Immature natural killer cell (primary cell): ENCODE measurements around the gene TRABD2B. TPM values are rescaled to one million over a fixed set of nuclear protein-coding genes. Genes with fewer than 3 reads are reported as not detected.

Experiments used
- DNase-seq, 3 donors: peaks; one replicate each; pipeline ENCODE4 v3.0.0; 2022; ENCODE audit warnings: mixed read lengths in 1 of 3
- H3K27ac Mint-ChIP-seq, 6 donors: one replicate each; pipeline ENCODE4 v1.8.0; 2020; ENCODE audit warnings: mixed read lengths in 6 of 6, mild to moderate bottlenecking in 5 of 6, inconsistent platforms in 4 of 6, moderate library complexity in 3 of 6
- H3K27me3 Mint-ChIP-seq, 3 donors: one replicate each; pipeline ENCODE4 v1.8.0; 2020 to 2021; ENCODE audit warnings: low read depth in 3 of 3, mild to moderate bottlenecking in 3 of 3, mixed read lengths in 3 of 3, moderate library complexity in 3 of 3, inconsistent platforms in 1 of 3
- H3K36me3 Mint-ChIP-seq, 3 donors: one replicate each; pipeline ENCODE4 v1.8.0; 2020; ENCODE audit warnings: mixed read lengths in 3 of 3, inconsistent platforms in 2 of 3, mild to moderate bottlenecking in 2 of 3
- H3K4me1 Mint-ChIP-seq, 2 donors: one replicate each; pipeline ENCODE4 v1.8.0; 2020; ENCODE audit warnings: inconsistent platforms in 2 of 2, mild to moderate bottlenecking in 2 of 2, mixed read lengths in 2 of 2, moderate library complexity in 1 of 2
- H3K4me3 Mint-ChIP-seq, 5 donors: one replicate each; pipeline ENCODE4 v1.8.0; 2020; ENCODE audit warnings: mild to moderate bottlenecking in 5 of 5, mixed read lengths in 5 of 5, inconsistent platforms in 3 of 5, moderate library complexity in 3 of 5
- H3K9me3 Mint-ChIP-seq, 6 donors: one replicate each; pipeline ENCODE4 v1.8.0; 2020; ENCODE audit warnings: mild to moderate bottlenecking in 6 of 6, mixed read lengths in 6 of 6, inconsistent platforms in 4 of 6, moderate library complexity in 3 of 6
- polyA plus RNA-seq, 3 donors: library from polyadenylated mRNA; unstranded; fragments of 300-500 nt; fragmentation: Illumina TruSeq; gene quantifications; one replicate each; pipeline ENCODE4 v1.2.3, GENCODE V29; 2021

Gene TRABD2B
- polyA plus RNA-seq, 3 donors from 2014 or later, result not detected

DNA sequence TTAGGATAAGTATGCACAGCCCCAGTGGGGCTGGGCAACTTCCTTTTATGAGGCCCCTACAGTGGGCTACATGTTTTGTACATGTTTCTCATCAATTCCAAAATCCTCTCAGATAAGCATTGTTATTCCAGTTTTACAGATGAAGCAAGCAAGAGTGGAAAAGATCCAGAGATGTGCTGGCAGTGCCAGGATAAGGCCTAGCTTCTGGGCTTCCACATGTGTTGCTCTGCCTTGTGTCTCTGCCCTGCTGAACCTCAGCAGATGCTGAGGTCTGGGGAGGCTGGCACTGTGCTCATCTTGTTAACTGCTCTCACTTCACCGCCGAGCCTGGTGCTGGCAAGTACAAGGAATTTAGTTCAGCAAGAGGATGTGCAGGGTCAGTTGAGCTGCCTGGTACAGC is 202.1 kb downstream of the TRABD2B start:
- no peak overlapping the region for H3K4me3 Mint-ChIP-seq
- no peak for DNase-seq
- H3K27ac Mint-ChIP-seq, result no peak overlapping the region
- no peaks in the 10 kb centered on the region for H3K4me1 Mint-ChIP-seq
- peaks cover 1 to 4% (median 2%) of the 10 kb centered on the region in 3 donors for H3K27me3 Mint-ChIP-seq
- no peaks in the 10 kb centered on the region for H3K36me3 Mint-ChIP-seq
- H3K9me3 Mint-ChIP-seq, result no peaks in the 10 kb centered on the region

DNA sequence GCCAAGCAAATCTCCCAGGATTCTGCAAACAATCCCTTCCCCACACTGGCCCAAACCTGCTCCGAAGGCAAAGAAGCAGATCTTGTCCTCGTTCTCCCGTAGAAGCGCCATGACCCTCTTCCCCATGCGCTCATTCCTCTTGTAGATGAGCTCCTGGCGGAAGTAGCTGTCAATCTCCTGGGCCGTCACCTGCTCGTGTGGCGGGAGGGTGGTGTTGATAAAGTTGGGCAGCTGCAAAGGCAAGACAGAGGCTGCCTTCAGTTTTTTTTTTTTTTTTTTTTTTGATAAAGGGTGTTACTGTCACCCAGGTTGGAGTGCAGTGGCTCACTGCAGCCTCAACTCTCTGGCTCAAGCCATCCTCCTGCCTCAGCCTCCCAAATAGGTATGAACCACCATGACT is 202.7 kb downstream of the TRABD2B start:
- Mint-ChIP-seq H3K36me3 (no peaks in the 10 kb centered on the region), H3K4me3 (no peak overlapping the region), H3K9me3 (no peaks in the 10 kb centered on the region), H3K27ac (no peak overlapping the region), H3K27me3 (peaks cover 0 to 4% (median 3%) of the 10 kb centered on the region in 3 donors), H3K4me1 (no peaks in the 10 kb centered on the region)
- DNase-seq, result no peak

DNA sequence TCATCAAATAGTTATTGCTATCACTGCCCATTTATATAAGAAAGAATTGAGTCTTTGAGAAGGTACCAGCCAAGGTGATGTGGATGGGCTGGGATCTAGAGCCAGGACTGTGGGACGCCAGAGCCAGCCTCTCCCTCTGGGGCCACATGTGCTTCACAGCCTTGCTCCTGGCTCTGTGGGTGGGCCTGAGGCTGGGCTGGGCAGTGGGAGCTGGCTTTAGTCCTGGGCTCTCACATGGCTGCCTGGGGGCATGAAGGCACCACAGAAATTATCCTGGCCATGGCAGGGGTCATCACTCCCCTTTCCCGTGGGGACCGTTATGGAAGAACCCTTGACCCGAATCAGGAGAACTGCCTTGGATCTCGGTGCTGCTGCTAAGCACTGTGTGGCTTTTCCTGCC is 203.1 kb downstream of the TRABD2B start:
- Mint-ChIP-seq H3K9me3 (no peaks in the 10 kb centered on the region), H3K36me3 (no peaks in the 10 kb centered on the region), H3K27ac (no peak overlapping the region), H3K27me3 (peaks cover 0 to 4% (median 3%) of the 10 kb centered on the region in 3 donors), H3K4me1 (no peaks in the 10 kb centered on the region), H3K4me3 (no peak overlapping the region)
- DNase-seq, result no peak

DNA sequence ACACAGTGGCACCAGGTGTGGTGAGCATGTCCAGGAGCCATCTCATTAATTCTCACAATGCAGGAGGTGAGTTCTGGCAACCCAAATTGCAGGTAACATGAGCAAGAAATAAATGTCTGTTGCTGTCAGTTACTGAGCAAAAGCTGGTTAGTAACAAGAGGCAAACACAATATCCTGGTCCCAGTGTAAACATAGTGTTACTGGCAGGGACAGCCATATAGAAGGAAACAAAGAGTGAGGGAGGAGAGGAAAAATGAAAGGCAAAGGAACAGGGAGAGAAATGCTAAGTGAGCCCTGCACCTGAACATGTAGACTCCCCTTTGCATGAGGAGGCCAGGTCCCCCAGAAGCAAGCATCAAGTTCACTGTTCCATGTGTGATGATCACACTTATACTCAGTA is 203.6 kb downstream of the TRABD2B start:
- Mint-ChIP-seq H3K27ac (no peak overlapping the region), H3K27me3 (peaks cover 1 to 4% (median 3%) of the 10 kb centered on the region in 3 donors), H3K4me1 (no peaks in the 10 kb centered on the region), H3K9me3 (no peaks in the 10 kb centered on the region), H3K36me3 (no peaks in the 10 kb centered on the region), H3K4me3 (no peak overlapping the region)
- DNase-seq, result no peak

DNA sequence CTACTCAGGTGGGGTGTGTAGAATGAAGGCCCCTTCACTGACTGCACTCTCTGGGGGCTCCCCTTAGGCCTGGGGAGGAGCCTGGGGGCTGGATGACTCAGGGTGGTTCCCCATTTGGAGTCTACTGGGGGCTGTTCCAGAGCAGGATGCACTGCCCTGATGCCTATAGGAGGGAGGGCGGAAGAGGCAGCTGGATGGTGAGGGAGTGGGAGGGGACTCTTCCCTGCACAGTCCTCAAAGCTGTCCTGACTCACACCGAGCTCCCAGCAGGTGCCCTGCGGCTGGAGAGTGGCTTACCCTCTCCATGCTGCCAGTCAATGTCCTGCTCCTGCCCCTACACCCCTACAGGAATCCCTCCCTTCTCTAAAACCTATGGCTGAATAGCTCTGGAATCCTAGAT is 204.4 kb downstream of the TRABD2B start:
- no peak overlapping the region for H3K4me3 Mint-ChIP-seq
- no peak for DNase-seq
- no peaks in the 10 kb centered on the region for H3K4me1 Mint-ChIP-seq
- no peaks in the 10 kb centered on the region for H3K36me3 Mint-ChIP-seq
- H3K9me3 Mint-ChIP-seq, result no peaks in the 10 kb centered on the region
- H3K27me3 Mint-ChIP-seq, result peaks cover 2 to 4% (median 3%) of the 10 kb centered on the region in 3 donors
- no peak overlapping the region for H3K27ac Mint-ChIP-seq

DNA sequence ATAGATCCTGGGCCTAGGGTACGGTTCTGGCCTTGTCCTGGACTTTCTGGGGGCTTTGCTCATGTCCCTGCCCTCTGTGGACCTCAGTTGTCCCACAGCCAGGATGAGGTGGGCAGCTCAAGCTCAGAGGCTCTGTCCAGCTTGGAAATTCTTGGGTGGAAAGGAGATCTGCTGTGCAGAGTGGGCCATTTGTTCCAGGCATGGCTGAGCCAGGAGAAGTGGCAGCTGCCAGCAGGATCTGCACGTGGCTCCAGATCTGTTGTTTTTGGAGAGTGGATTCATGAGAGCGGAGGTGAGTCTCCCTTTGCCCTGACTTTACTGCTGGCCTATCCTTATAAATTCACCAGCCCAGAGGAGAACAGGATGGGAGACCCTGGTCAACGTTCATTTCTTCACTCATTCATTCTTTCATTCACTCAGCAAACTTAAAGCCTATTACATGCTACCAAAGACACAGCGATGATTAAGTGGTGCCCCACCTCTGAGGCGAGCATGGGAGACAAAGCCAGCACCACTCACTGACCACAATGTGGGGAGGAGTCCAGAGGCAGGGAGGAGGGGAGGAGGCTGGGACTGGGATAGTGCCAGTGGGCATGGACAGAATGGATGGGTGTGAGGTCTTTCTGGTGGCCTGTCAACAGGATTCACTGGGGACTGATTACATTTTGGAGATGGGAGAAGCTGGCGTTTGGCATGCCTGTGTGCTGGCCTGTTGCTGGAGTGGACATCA is 205.1 kb downstream of the TRABD2B start:
- Mint-ChIP-seq H3K27me3 (peaks cover 2 to 4% (median 3%) of the 10 kb centered on the region in 3 donors), H3K9me3 (no peaks in the 10 kb centered on the region), H3K27ac (no peak overlapping the region), H3K36me3 (no peaks in the 10 kb centered on the region), H3K4me3 (no peak overlapping the region), H3K4me1 (no peaks in the 10 kb centered on the region)
- no peak for DNase-seq

DNA sequence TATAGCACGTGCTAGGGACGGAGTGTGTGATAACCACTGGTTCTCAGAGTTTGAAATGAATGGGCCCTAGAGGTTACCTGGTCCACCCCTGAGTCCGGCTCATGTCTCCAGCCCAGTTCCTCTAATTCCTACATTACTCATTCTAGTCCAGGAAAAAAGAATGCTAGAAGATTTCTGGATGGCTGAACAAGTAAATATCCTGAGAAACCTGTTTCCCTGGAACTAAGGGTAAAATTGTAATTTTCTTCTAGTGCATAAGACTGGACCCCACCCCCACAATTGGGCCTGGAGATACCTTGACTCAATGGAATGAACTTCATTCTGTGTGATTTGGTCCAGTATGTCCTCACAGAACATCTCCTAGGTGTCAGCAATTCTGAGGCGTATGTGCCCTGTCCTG is 208.4 kb downstream of the TRABD2B start:
- H3K4me3 Mint-ChIP-seq, result no peak overlapping the region
- DNase-seq, result no peak
- no peaks in the 10 kb centered on the region for H3K9me3 Mint-ChIP-seq
- no peaks in the 10 kb centered on the region for H3K4me1 Mint-ChIP-seq
- H3K27me3 Mint-ChIP-seq, result peaks cover 2 to 6% (median 4%) of the 10 kb centered on the region in 3 donors
- no peaks in the 10 kb centered on the region for H3K36me3 Mint-ChIP-seq
- H3K27ac Mint-ChIP-seq, result no peak overlapping the region

DNA sequence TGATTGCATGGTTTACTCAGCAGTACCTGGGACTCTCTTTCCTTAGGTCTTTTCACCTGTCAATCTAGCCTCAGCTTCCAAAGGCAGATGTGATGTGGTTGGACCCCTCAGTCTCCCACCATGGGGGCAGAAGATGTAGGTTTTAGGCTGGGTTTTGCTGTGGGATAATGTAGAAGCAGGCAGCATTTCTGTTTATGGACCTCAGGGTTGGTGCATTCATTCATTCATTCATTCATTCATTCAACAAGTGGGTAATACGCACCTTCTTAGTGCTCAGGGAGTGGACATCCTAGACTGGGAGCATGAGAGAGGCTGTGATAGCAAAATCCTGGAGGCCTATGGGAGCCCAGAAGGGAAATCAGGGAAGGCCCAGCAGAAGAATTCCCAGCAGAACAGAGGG is 209.6 kb downstream of the TRABD2B start:
- H3K27ac Mint-ChIP-seq, result no peak overlapping the region

DNA sequence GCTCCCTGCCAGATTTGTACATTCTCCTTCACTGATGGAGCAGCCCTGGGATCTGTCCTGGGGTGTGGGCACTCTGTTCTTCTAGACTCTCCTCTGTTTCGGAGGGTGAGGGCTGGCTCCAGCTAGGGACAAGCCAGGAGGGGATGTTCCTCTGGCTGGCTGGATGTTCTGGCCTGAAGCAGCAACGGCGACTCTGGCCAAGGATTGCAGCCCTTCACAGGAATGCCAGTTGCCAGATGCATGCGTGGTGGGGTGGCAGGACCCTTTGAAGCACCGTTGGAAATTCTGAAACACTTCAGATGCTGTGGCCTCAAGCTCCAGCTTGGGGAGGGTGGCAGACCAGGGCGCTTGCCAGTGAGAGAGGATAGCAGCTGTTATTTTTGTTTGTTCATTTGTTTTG is 210.9 kb downstream of the TRABD2B start:
- no peak for DNase-seq
- Mint-ChIP-seq H3K9me3 (no peaks in the 10 kb centered on the region), H3K27ac (no peak overlapping the region), H3K4me3 (no peak overlapping the region), H3K27me3 (peaks cover 2 to 8% (median 4%) of the 10 kb centered on the region in 3 donors), H3K36me3 (no peaks in the 10 kb centered on the region), H3K4me1 (no peaks in the 10 kb centered on the region)

More for the DNA sequence above, 209.6 kb downstream of the TRABD2B start:
- no peaks in the 10 kb centered on the region for H3K36me3 Mint-ChIP-seq
- H3K4me3 Mint-ChIP-seq, result no peak overlapping the region
- no peaks in the 10 kb centered on the region for H3K4me1 Mint-ChIP-seq
- no peaks in the 10 kb centered on the region for H3K9me3 Mint-ChIP-seq
- DNase-seq, result no peak
- H3K27me3 Mint-ChIP-seq, result peaks cover 2 to 7% (median 6%) of the 10 kb centered on the region in 3 donors

DNA sequence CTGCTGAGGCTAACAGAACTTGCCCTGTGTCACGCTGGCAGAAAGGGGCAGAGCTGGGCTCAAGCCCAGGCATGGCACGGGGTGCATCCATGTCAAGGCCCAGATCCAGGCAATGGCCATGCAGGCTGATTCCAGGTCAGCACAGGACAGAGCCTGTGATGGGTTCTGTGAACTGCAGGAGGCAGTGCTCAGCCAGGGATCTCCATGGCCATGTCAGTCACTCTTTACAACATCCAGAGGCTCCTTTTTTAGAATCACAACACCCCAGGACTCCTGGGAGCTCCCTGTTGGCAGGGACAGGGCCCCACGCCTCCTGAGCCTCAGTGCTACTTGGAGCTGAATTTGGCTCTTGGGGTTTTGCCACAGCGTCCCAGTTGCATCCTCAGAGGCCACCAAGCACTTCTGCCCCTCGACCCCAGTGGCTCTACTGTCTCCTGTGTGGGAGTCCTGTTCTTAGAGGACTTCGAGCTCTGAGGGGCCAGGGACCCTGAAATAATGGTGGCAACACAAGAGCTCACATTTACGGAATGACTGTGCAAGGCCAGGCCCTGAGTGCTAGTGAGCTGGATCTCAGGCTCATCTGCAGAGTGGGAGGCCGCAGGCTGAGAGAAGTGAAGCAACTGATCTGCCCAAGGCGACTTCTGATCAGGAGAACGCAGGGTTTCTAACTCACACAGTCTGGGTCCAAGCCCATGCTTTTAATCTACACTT is 211.5 kb downstream of the TRABD2B start:
- Mint-ChIP-seq H3K4me3 (no peak overlapping the region), H3K9me3 (no peaks in the 10 kb centered on the region), H3K4me1 (no peaks in the 10 kb centered on the region)

DNA sequence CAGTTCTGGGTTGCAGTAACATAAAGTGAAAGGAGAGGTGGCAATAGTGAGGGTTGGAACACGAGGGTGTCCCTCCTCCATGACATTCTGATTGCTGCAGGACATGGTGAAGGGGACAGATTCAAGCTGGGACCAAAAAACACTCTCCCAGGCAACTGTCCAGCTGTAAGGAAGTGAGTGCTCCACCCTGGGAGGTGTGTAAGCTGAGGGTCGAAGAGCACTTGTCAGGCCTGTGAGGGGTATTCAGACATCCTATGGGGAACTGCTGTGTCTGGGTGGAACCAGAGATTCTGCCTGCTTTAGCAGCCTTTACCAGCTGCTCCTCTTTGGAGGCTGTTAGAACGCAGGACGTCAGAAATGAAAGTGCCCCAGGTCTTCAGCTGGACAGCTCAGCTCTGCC is 212.1 kb downstream of the TRABD2B start:
- Mint-ChIP-seq H3K4me3 (no peak overlapping the region), H3K27me3 (peaks cover 2 to 8% (median 4%) of the 10 kb centered on the region in 3 donors), H3K27ac (no peak overlapping the region), H3K9me3 (no peaks in the 10 kb centered on the region), H3K4me1 (no peaks in the 10 kb centered on the region), H3K36me3 (no peaks in the 10 kb centered on the region)
- DNase-seq, result no peak

More for the DNA sequence above, 211.5 kb downstream of the TRABD2B start:
- DNase-seq, result no peak
- H3K36me3 Mint-ChIP-seq, result no peaks in the 10 kb centered on the region
- no peak overlapping the region for H3K27ac Mint-ChIP-seq
- peaks cover 2 to 8% (median 4%) of the 10 kb centered on the region in 3 donors for H3K27me3 Mint-ChIP-seq

DNA sequence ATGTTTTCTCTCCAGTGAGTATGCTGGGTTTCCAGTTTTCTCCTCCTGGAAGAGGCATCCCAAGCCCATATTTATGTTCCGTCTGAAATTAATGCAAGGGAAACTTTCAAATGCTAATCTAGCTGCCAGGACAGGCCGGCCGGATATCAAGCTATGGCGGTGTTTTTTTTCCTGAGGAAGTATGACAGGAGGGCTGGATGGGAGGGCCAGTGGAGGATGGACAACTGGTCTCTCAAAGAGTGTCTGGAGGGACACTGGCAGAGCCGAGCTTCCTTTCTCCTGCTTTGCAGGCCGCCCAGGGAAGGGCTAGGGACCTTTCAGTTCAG is 212.7 kb downstream of the TRABD2B start:
- peaks cover 2 to 8% (median 2%) of the 10 kb centered on the region in 3 donors for H3K27me3 Mint-ChIP-seq
- H3K9me3 Mint-ChIP-seq, result no peaks in the 10 kb centered on the region
- no peak for DNase-seq
- no peaks in the 10 kb centered on the region for H3K36me3 Mint-ChIP-seq
- no peak overlapping the region for H3K27ac Mint-ChIP-seq
- no peaks in the 10 kb centered on the region for H3K4me1 Mint-ChIP-seq
- no peak overlapping the region for H3K4me3 Mint-ChIP-seq

DNA sequence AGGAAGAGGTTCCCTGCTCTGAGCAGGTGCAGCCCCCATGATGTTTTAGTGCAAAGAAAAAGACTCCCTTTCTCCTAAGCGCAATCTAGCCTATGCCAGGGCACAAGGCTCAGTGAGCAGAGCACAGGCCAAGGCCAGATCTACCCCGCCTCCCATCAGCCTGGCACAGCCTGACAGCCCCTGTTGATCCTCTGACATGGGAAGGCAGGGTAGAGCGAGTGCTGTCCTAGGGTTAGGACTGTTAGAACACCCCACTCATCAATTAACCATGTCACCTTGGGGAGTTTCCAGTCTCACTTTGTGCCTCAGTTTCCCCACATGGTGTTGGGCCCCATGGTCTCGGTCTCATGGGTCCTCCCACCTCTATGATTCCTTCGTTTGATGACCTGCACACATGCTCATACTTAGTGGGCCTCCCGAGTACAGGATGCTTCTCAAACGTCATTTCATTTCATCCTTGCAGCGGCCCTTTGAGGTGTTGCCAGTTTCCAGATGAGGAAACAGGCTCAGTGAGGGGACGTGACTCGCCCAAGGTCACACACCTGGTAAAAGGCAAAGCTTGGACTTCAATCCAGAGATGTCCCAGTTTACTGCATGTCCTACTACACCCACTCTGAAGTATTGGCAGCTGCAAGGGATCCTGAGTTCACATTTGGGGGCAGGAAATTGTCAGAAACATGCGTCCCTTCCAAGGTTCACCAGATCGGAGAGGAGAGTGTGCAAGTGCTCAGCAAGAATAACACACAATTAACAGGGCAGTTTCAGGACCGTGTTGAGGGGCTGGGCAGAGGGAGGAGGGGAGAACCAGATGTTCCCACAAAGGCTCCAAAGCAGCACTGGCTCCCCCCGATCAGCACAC is 213.3 kb downstream of the TRABD2B start:
- peaks cover 2 to 8% (median 2%) of the 10 kb centered on the region in 3 donors for H3K27me3 Mint-ChIP-seq
- H3K36me3 Mint-ChIP-seq, result no peaks in the 10 kb centered on the region
- no peak overlapping the region for H3K4me3 Mint-ChIP-seq
- no peaks in the 10 kb centered on the region for H3K9me3 Mint-ChIP-seq
- no peak for DNase-seq
- no peak overlapping the region for H3K27ac Mint-ChIP-seq
- H3K4me1 Mint-ChIP-seq, result no peaks in the 10 kb centered on the region
